AG04450 (cell line): ENCODE results near the gene ITGAX. TPM values are rescaled to one million over a fixed set of nuclear protein-coding genes. Genes with fewer than 3 reads are reported as not detected.

Experiments
- CTCF ChIA-PET: fragments of 300-600, 350-600 bp; formaldehyde crosslinking; extraction: SDS; loops from one replicate; lab custom pipeline; 2022; ENCODE audit warnings: antibody characterized with exemption, inconsistent platforms; lab: Charles Lee
- POLR2A ChIA-PET: fragments of 350-600 bp; formaldehyde crosslinking; extraction: SDS; loops from one replicate; lab custom pipeline; 2021; ENCODE audit warnings: antibody characterized with exemption, inconsistent platforms; lab: Yijun Ruan, JAX
- DNase-seq: peaks from one replicate; pipeline ENCODE4 v3.0.0-alpha.2; 2011; ENCODE audit warnings: low read depth, low spot score
- H3K27ac ChIP-seq: one replicate; pipeline ENCODE4 v1.5.1; 2012; ENCODE audit warnings: low read depth, low read length, control low read depth
- H3K27me3 ChIP-seq: one replicate; pipeline ENCODE4 v1.6.0; 2012; ENCODE audit warnings: low read length; ENCODE audit not compliant: control insufficient read depth, insufficient read depth
- H3K4me3 ChIP-seq: 2 replicates; pipeline ENCODE4 v1.5.1; 2011; ENCODE audit warnings: mild to moderate bottlenecking, low read depth, low read length, control low read depth
- H3K9me3 ChIP-seq: 2 replicates; pipeline ENCODE4 v1.5.1; 2012; ENCODE audit warnings: low read length; ENCODE audit not compliant: control insufficient read depth, insufficient read depth
- polyA plus RNA-seq: library from polyadenylated mRNA; depleted of rRNA; stranded (reverse); fragments of >200 nt; gene quantifications from 2 replicates; pipeline ENCODE4 v1.2.3, GENCODE V29; 2011
- TF ChIP-seq, protein P1 (sequence below): IDR thresholded peaks from 2 replicates; pipeline ENCODE4 v1.5.1; 2011; ENCODE audit warnings: low read depth, low read length, control low read depth, inconsistent platforms

Gene ITGAX
- polyA plus RNA-seq, 1 experiment: 0.15 TPM

DNA sequence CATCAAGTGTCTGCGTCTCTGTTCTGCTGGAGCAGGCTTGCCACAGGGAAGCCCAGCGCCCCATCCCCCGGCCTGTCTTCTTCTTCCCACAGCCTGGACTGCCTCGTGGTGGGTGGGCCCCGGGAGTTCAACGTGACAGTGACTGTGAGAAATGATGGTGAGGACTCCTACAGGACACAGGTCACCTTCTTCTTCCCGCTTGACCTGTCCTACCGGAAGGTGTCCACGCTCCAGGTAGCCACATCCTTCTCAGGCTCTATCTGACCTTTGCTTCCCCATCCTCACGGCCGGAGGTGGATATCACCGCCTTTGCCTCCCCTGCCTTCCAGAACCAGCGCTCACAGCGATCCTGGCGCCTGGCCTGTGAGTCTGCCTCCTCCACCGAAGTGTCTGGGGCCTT, 29.8 kb upstream of the ITGAX start:
- TF ChIP-seq, protein P1, sequence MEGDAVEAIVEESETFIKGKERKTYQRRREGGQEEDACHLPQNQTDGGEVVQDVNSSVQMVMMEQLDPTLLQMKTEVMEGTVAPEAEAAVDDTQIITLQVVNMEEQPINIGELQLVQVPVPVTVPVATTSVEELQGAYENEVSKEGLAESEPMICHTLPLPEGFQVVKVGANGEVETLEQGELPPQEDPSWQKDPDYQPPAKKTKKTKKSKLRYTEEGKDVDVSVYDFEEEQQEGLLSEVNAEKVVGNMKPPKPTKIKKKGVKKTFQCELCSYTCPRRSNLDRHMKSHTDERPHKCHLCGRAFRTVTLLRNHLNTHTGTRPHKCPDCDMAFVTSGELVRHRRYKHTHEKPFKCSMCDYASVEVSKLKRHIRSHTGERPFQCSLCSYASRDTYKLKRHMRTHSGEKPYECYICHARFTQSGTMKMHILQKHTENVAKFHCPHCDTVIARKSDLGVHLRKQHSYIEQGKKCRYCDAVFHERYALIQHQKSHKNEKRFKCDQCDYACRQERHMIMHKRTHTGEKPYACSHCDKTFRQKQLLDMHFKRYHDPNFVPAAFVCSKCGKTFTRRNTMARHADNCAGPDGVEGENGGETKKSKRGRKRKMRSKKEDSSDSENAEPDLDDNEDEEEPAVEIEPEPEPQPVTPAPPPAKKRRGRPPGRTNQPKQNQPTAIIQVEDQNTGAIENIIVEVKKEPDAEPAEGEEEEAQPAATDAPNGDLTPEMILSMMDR: no peak
- Histone ChIP-seq H3K9me3 (peaks cover 3% of the 10 kb centered on the region), H3K27ac (no peak overlapping the region), H3K4me3 (no peak overlapping the region), H3K27me3 (peaks cover 5% of the 10 kb centered on the region)
- ChIA-PET POLR2A (no interaction called here), CTCF (no interaction called here)
- no peak for DNase-seq

DNA sequence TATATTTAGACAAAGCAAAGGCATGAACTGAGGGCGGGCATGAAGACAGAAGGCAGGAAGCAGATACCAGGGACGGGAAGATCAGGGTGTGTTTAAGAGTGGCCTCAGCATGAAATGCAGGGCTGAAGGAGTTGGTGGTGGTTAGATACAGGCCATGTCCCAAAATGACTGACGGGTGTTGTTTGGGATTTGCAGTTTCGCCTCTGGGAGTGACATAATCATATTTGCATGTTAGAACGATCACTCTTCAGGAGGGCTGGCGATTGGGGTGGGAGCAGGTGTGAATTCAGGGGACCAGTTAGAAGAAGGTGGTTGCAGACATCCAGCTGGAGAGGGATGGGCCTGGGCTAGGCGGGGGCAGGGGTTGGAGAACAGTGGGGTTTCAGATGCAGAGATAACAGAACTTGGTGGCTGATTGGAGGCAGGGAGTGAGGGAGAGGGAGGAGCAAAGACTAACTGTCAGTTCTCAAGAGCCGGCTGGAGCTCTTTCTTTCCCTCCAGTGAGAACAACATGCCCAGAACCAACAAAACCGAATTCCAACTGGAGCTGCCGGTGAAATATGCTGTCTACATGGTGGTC, 27.2 kb upstream of the ITGAX start:
- H3K4me3 ChIP-seq: no peak overlapping the region
- H3K27ac ChIP-seq: no peak overlapping the region
- peaks cover 20% of the 10 kb centered on the region for H3K27me3 ChIP-seq
- ChIA-PET POLR2A (no interaction called here), CTCF (no interaction called here)
- TF ChIP-seq, protein P1: no peak
- no peak for DNase-seq
- peaks cover 10% of the 10 kb centered on the region; the same call in 1 of the 2 replicates for H3K9me3 ChIP-seq

DNA sequence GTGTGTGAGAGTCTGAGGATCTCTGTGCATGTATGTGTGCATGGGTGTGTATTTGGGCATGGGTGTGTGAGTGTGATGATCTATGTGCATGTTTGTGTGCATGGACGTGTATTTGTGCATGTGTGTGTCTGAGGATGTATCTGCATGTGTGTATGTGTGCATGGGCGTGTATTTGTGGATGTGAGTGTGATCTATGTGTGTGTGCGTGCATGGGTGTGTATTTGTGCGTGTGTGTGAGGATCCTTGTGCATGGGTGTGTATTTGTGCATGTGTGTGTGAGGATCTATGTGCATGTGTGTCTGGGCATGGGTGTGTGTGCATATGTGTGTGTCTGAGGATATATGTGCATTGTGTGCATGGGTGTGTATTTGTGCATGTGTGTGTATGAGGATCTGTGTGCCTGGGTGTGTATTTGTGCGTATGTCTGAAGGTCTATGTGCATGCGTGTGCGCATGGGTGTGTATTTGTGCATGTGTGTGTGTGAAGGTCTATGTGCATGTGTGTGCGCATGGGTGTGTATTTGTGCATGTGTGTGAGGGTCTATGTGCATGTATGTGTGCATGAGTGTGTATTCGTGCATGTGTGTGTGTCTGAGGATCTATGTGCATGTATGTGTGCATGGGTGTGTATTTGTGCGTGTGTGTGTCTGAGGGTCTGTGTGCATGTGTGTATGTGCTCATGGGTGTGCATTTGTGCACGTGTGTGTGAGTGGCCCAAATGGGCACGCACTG, 26.5 kb upstream of the ITGAX start:
- CTCF ChIA-PET: no interaction called here
- no peak overlapping the region for H3K4me3 ChIP-seq
- H3K27me3 ChIP-seq: peaks cover 20% of the 10 kb centered on the region
- no peak overlapping the region for H3K27ac ChIP-seq
- TF ChIP-seq, protein P1: no peak
- peaks cover 10% of the 10 kb centered on the region; the same call in 1 of the 2 replicates for H3K9me3 ChIP-seq
- POLR2A ChIA-PET: no interaction called here
- no peak for DNase-seq

DNA sequence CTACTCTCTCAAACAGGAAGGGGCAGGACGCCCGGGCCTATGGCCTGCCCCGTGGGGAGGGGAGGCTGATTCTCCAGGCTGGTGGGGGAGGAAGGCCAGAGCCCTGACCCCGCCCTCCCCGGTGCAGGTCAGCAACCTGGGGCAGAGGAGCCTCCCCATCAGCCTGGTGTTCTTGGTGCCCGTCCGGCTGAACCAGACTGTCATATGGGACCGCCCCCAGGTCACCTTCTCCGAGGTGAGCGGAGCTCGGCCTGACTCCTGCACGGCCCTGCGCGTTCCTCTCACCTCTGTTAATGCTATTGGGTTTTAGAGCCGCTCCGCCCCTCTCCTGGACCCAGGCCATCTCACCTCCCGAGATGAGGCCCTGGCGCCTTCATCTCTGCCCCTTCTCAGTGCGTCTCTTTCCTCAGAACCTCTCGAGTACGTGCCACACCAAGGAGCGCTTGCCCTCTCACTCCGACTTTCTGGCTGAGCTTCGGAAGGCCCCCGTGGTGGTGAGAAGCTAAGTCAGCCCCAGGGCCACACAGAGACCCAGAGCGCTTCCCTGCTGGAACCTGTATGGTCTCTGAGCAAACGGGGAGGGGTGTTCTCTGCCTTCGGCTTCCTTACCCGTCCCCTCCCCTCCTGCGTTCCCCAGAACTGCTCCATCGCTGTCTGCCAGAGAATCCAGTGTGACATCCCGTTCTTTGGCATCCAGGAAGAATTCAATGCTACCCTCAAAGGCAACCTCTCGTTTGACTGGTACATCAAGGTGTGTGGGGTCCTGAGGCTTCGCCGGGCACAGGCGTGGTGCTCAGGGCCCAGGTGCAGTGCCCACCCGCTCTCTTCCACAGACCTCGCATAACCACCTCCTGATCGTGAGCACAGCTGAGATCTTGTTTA, 25.1 kb upstream of the ITGAX start:
- peaks cover 10% of the 10 kb centered on the region; the same call in 1 of the 2 replicates for H3K9me3 ChIP-seq
- no peak for DNase-seq
- no peak overlapping the region for H3K27ac ChIP-seq
- H3K4me3 ChIP-seq: no peak overlapping the region
- ChIA-PET CTCF (no interaction called here), POLR2A (no interaction called here)
- H3K27me3 ChIP-seq: peaks cover 20% of the 10 kb centered on the region
- TF ChIP-seq, protein P1: no peak

DNA sequence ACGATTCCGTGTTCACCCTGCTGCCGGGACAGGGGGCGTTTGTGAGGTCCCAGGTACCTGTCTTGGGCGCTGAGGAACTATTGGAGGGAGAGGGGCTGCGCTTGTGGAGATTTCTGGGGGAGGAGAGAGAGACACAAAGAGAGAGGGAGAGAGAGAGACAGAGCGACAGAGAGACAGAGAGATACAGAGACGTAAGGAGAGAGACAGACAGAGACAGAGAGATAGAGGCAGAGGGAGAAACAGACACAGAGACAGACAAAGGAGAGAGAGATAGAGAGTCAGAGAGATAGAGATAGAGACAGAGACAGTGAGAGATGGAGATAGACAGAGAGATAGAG, 24.5 kb upstream of the ITGAX start:
- POLR2A ChIA-PET: no interaction called here
- Histone ChIP-seq H3K27ac (no peak overlapping the region), H3K27me3 (peaks cover 23% of the 10 kb centered on the region), H3K4me3 (no peak overlapping the region), H3K9me3 (peaks cover 10% of the 10 kb centered on the region; the same call in 1 of the 2 replicates)
- TF ChIP-seq, protein P1: no peak
- DNase-seq: no peak
- CTCF ChIA-PET: no interaction called here
